Measurements from ENCODE around the gene MSI2.

DNA sequence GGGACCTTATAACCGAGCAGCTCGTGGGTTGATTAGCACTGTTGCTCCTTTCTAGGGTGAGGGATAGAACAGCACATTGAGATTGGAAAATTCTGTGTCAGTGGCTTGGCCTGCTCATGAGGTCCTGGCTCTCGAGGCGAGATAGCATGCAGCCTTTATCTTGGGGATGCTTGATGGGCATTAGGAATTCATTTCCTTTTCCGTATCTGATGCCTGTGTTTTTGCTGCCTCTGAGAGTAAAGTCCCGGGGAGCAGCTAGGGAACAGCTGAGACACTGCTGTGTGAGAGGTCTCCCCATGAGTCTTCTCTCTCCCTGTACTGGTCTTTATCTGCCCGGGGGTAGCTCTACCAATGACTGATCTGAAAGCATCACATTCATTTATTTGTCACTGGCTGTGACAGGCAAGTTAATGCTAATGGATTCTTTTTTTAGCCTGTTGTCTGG is 14.5 kb downstream of the MSI2 start:
- TF ChIP-seq, protein P1, sequence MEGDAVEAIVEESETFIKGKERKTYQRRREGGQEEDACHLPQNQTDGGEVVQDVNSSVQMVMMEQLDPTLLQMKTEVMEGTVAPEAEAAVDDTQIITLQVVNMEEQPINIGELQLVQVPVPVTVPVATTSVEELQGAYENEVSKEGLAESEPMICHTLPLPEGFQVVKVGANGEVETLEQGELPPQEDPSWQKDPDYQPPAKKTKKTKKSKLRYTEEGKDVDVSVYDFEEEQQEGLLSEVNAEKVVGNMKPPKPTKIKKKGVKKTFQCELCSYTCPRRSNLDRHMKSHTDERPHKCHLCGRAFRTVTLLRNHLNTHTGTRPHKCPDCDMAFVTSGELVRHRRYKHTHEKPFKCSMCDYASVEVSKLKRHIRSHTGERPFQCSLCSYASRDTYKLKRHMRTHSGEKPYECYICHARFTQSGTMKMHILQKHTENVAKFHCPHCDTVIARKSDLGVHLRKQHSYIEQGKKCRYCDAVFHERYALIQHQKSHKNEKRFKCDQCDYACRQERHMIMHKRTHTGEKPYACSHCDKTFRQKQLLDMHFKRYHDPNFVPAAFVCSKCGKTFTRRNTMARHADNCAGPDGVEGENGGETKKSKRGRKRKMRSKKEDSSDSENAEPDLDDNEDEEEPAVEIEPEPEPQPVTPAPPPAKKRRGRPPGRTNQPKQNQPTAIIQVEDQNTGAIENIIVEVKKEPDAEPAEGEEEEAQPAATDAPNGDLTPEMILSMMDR (IDR thresholded peaks at IDR 0.05; ENCODE audit: insufficient read depth, low read depth, low read length) = no peak
- TF ChIP-seq EZH2 (IDR thresholded peaks at IDR 0.05; ENCODE audit: insufficient read depth, low read length) = no peak
